PFSK-1 (cell line): ENCODE data around the gene TTLL7.

Experiments
- FOXP2 ChIP-seq: optimal IDR thresholded peaks from 2 replicates; pipeline ENCODE3; 2011; ENCODE audit warnings: borderline replicate concordance, control low read depth, inconsistent platforms; ENCODE audit not compliant: insufficient read depth; ENCODE audit errors: extremely low read length, extremely low read depth
- POLR2AphosphoS5 ChIP-seq: IDR thresholded peaks from 2 replicates; pipeline ENCODE4 v1.6.1; 2012; ENCODE audit warnings: low read depth, mild to moderate bottlenecking, control low read depth, low read length, moderate library complexity

- no peak for TF ChIP-seq FOXP2
- TF ChIP-seq POLR2AphosphoS5, result no peak
Observed at GRCh38 chr1:83900524-83900923, 98.4 kb downstream of the TTLL7 start.
